Choroid plexus epithelial cell (primary cell): ENCODE measurements around the gene CDC45.

Source experiments
- DNase-seq: peaks from one replicate; pipeline ENCODE4 v3.0.0-alpha.2; 2010; ENCODE audit warnings: low read depth
- H3K4me3 ChIP-seq: 2 replicates; pipeline ENCODE4 v1.5.1; 2011; ENCODE audit warnings: low read depth, mild to moderate bottlenecking, control low read depth, low read length, moderate library complexity
- CTCF ChIP-seq: conservative IDR thresholded peaks from 2 replicates; pipeline ENCODE4 v1.5.1; 2011; ENCODE audit warnings: low read depth, mild to moderate bottlenecking, control low read depth, inconsistent platforms, low read length, moderate library complexity

CDC45 gene

GRCh38 chr22:19522881-19523239, 43.1 kb downstream of the CDC45 start:
- no peak for DNase-seq
- TF ChIP-seq CTCF: no peak
- H3K4me3 ChIP-seq: peak overlapping the region; percentile 56

GRCh38 chr22:19523240-19524169, 43.8 kb downstream of the CDC45 start:
- no peak for TF ChIP-seq CTCF
- H3K4me3 ChIP-seq: peak overlapping the region; percentile 56
- peak; percentile 47 for DNase-seq

GRCh38 chr22:19524170-19525115, 44.7 kb downstream of the CDC45 start, which contains the start of gene CLDN5:
Gene CLDN5, minus strand, starts transcription at chr22:19524410. Its CDS starts 155 bp downstream, at chr22:19524255.
- no peak for TF ChIP-seq CTCF
- peak within 1 kb of the TSS; percentile 56 for H3K4me3 ChIP-seq
- DNase-seq: peak; percentile 39

- H3K4me3 ChIP-seq: no peak overlapping the region
- no peak for DNase-seq
- no peak for TF ChIP-seq CTCF
Observed at GRCh38 chr22:19525116-19525660, 45.5 kb downstream of the CDC45 start.

GRCh38 chr22:19525666-19526065, 45.9 kb downstream of the CDC45 start:
- no peak for TF ChIP-seq CTCF
- H3K4me3 ChIP-seq: no peak overlapping the region
- no peak for DNase-seq

GRCh38 chr22:19526076-19526701, 46.5 kb downstream of the CDC45 start:
- H3K4me3 ChIP-seq: no peak overlapping the region
- DNase-seq: no peak
- no peak for TF ChIP-seq CTCF
